Right lobe of liver (tissue), 4 donors: ENCODE measurements around the gene GIT2.

Experiments used
- CTCF ChIP-seq, 4 donors: fragments of 200-600 bp in 3 of 4; fragments of 450-650 bp in 1 of 4; IDR thresholded peaks; one replicate each; pipeline versions ENCODE4 v1.5.1 to v1.8.0; 2016 to 2022; ENCODE audit warnings: antibody characterized with exemption in 4 of 4, mild to moderate bottlenecking in 2 of 4
- POLR2A ChIP-seq: fragments of 450-650 bp; IDR thresholded peaks from one replicate; pipeline ENCODE4 v1.6.1; 2017; ENCODE audit warnings: antibody characterized with exemption, mild to moderate bottlenecking
- donor health status: DM: no; HTN: no; CAD: no.
- donor health status: DM: no; HTN: no; CAD: no.
- donor health status: DM: no; HTN: yes; CAD: no.

- TF ChIP-seq POLR2A (no peak), CTCF (IDR thresholded peaks at IDR 0.05) (no peak)
These were observed 3.4 kb upstream of the GIT2 start for GRCh38 chr12:109999649-109999971.
